ENCODE data around the gene NOS1AP. TPM values are rescaled to one million over a fixed set of nuclear protein-coding genes. Genes with fewer than 3 reads are reported as not detected.
"Not testable (repeated sequence)": the region's sequence is repeated elsewhere in the genome, so short reads cannot be mapped to it uniquely, and the experiment has no call there.

The NOS1AP gene
- polyA plus RNA-seq, 1 experiment, result 0.04 TPM

- Histone ChIP-seq H3K27me3 (ENCODE audit: control insufficient read depth, insufficient read depth, low read length) (peaks cover 13% of the 10 kb centered on the region), H3K9me3 (ENCODE audit: control insufficient read depth, insufficient read depth, low read length) (no peaks in the 10 kb centered on the region), H3K4me3 (ENCODE audit: low read depth, low read length) (no peak overlapping the region), H3K27ac (ENCODE audit: low read depth, low read length) (no peak overlapping the region)
- POLR2A ChIA-PET, result interaction anchor here (0.6 kb wide), 1 partner anchor 332 kb away, joined by 8 read pairs; no protein-coding TSS in a partner anchor
- CTCF ChIA-PET, result interaction anchor here (1.2 to 8.1 kb wide), 11 partner anchors 10 to 297 kb away, joined by 3 to 771 read pairs (median 15); partner anchors contain the start of genes DUSP12 and OLFML2B
- TF ChIP-seq, protein P1, sequence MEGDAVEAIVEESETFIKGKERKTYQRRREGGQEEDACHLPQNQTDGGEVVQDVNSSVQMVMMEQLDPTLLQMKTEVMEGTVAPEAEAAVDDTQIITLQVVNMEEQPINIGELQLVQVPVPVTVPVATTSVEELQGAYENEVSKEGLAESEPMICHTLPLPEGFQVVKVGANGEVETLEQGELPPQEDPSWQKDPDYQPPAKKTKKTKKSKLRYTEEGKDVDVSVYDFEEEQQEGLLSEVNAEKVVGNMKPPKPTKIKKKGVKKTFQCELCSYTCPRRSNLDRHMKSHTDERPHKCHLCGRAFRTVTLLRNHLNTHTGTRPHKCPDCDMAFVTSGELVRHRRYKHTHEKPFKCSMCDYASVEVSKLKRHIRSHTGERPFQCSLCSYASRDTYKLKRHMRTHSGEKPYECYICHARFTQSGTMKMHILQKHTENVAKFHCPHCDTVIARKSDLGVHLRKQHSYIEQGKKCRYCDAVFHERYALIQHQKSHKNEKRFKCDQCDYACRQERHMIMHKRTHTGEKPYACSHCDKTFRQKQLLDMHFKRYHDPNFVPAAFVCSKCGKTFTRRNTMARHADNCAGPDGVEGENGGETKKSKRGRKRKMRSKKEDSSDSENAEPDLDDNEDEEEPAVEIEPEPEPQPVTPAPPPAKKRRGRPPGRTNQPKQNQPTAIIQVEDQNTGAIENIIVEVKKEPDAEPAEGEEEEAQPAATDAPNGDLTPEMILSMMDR (IDR thresholded peaks at IDR 0.05; ENCODE audit: low read depth, low read length), result no peak
- no peak for DNase-seq (ENCODE audit: low read depth, low spot score)
Observed at GRCh38 chr1:162038624-162039023, 30.9 kb upstream of the NOS1AP start.

DNA sequence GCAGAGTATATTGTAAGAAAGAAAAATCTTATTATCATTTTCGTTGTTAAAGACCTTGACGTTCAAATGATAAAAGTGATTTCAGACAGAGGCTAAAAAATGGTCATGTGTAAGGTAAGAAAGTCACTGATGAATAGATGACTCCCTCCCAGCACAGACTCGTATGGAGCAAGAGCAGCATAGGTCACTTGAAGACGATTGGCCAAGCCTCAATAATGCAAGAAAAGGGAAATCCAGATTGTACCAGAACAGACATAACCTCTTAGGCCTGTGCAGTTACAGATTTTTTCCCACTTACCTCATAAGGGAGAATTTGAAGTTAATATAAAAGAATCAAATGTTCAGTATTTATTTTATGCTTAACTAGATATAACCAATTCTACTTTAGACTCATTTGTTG is 29.5 kb upstream of the NOS1AP start:
- H3K27ac ChIP-seq (ENCODE audit: low read depth, low read length), result no peak overlapping the region
- peaks cover 2% of the 10 kb centered on the region for H3K27me3 ChIP-seq (ENCODE audit: control insufficient read depth, insufficient read depth, low read length)
- H3K4me3 ChIP-seq (ENCODE audit: low read depth, low read length), result no peak overlapping the region
- no peaks in the 10 kb centered on the region for H3K9me3 ChIP-seq (ENCODE audit: control insufficient read depth, insufficient read depth, low read length)
- no peak for DNase-seq (ENCODE audit: low read depth, low spot score)
- ChIA-PET POLR2A (no interaction called here), CTCF (interaction anchor here (1.6 to 8.1 kb wide), 4 partner anchors 9 to 248 kb away, joined by 5 to 771 read pairs (median 28); no protein-coding TSS in a partner anchor)
- TF ChIP-seq, protein P1 (IDR thresholded peaks at IDR 0.05; ENCODE audit: low read depth, low read length), result no peak

DNA sequence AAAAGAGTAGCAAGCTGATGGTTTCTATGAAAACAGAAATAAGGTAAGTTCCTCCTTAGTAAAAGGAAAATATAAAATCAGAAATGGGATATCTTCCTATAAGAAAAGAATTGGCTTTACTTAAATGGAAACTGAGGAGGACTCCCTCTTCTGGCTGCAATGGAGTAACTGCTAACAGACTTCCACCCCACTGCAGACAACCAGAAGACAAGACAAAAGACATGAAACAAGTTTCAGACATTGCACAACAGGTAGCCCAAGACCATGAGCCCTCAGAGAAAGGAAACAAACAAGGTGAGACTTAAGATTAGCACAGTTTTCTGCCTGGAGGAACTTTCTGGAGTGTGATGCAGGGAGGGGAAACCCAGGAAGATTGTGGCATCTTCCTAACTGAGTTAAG is 28.8 kb upstream of the NOS1AP start:
- TF ChIP-seq, protein P1 (IDR thresholded peaks at IDR 0.05; ENCODE audit: low read depth, low read length), result peak; percentile 64
- no peaks in the 10 kb centered on the region for H3K9me3 ChIP-seq (ENCODE audit: control insufficient read depth, insufficient read depth, low read length)
- no peak overlapping the region for H3K4me3 ChIP-seq (ENCODE audit: low read depth, low read length)
- H3K27me3 ChIP-seq (ENCODE audit: control insufficient read depth, insufficient read depth, low read length), result peaks cover 2% of the 10 kb centered on the region
- ChIA-PET POLR2A (no interaction called here), CTCF (interaction anchor here (0.8 to 3.5 kb wide), 6 partner anchors 8 to 248 kb away, joined by 3 to 49 read pairs (median 5); no protein-coding TSS in a partner anchor)
- DNase-seq (ENCODE audit: low read depth, low spot score), result no peak
- no peak overlapping the region for H3K27ac ChIP-seq (ENCODE audit: low read depth, low read length)

DNA sequence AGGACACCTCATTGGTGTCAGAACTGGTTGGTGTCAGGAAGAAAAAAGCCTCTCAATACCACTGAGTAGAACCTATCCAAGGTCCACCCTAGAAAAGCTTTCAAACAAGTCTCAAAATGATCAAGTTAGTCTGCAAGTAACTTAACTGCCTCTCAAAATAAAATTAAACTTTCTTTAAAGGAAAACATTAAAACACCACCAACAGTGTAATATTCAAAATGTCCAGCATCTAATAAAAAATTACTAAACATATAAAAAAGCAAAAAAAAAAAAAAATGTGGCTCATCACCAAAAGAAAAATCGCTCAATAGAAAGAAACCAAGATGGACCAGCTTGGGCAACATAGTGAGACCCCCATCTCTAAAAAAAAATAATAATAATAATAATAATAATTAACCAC is 27.1 kb upstream of the NOS1AP start:
- CTCF ChIA-PET, result interaction anchor here (2.3 to 3.5 kb wide), 2 partner anchors 9 to 250 kb away, joined by 6 to 49 read pairs; no protein-coding TSS in a partner anchor

DNA sequence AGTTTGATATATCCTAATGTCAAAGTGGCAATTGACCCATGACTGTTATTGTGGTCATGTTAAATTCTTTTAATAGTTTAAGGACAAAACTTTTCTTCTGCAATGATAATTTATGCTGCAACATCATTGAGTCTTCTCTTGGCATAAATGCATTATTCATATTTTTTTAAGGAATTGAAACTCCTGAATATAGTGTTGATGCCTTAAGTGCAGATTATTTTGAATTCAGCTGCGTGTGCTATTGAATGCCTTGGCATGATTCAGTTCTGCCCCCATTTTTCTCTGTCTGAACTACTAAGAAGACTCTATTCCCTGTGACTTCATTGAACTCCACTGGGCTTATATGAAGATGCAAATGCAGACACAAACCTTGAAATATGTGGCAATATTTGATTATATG is 22.6 kb upstream of the NOS1AP start:
- TF ChIP-seq, protein P1 (IDR thresholded peaks at IDR 0.05; ENCODE audit: low read depth, low read length), result no peak
- no peaks in the 10 kb centered on the region for H3K27me3 ChIP-seq (ENCODE audit: control insufficient read depth, insufficient read depth, low read length)
- ChIA-PET CTCF (interaction anchor here (0.6 to 3.3 kb wide), 3 partner anchors 9 to 255 kb away, joined by 6 to 23 read pairs (median 14); no protein-coding TSS in a partner anchor), POLR2A (no interaction called here)
- H3K9me3 ChIP-seq (ENCODE audit: control insufficient read depth, insufficient read depth, low read length), result no peaks in the 10 kb centered on the region
- no peak for DNase-seq (ENCODE audit: low read depth, low spot score)
- no peak overlapping the region for H3K27ac ChIP-seq (ENCODE audit: low read depth, low read length)
- no peak overlapping the region for H3K4me3 ChIP-seq (ENCODE audit: low read depth, low read length)

More for the DNA sequence above, 27.1 kb upstream of the NOS1AP start:
- DNase-seq (ENCODE audit: low read depth, low spot score), result no peak
- H3K27ac ChIP-seq (ENCODE audit: low read depth, low read length), result no peak overlapping the region
- H3K9me3 ChIP-seq (ENCODE audit: control insufficient read depth, insufficient read depth, low read length), result no peaks in the 10 kb centered on the region
- POLR2A ChIA-PET, result no interaction called here
- TF ChIP-seq, protein P1 (IDR thresholded peaks at IDR 0.05; ENCODE audit: low read depth, low read length), result no peak
- peaks cover 2% of the 10 kb centered on the region for H3K27me3 ChIP-seq (ENCODE audit: control insufficient read depth, insufficient read depth, low read length)
- H3K4me3 ChIP-seq (ENCODE audit: low read depth, low read length), result no peak overlapping the region

- H3K27ac ChIP-seq (ENCODE audit: low read depth, low read length); POLR2A ChIA-PET; H3K27me3 ChIP-seq (ENCODE audit: control insufficient read depth, insufficient read depth, low read length); H3K9me3 ChIP-seq (ENCODE audit: control insufficient read depth, insufficient read depth, low read length); H3K4me3 ChIP-seq (ENCODE audit: low read depth, low read length); CTCF ChIA-PET; DNase-seq (ENCODE audit: low read depth, low spot score): not testable (repeated sequence)
Observed at GRCh38 chr1:162053949-162054348, 15.5 kb upstream of the NOS1AP start.
